ENCODE results near the gene ABRAXAS1. TPM values are rescaled to one million over a fixed set of nuclear protein-coding genes. Genes with fewer than 3 reads are reported as not detected.

ABRAXAS1 gene
- polyA plus RNA-seq, 1 experiment, result 30.1 TPM

- no peak for DNase-seq (ENCODE audit: low read depth, low spot score)
- H3K27ac ChIP-seq (ENCODE audit: low read depth, low read length), result no peak overlapping the region
- no peak overlapping the region for H3K4me3 ChIP-seq (ENCODE audit: low read depth, low read length)
- no peak for TF ChIP-seq CTCF (IDR thresholded peaks at IDR 0.05; ENCODE audit: low read depth, low read length)
- H3K27me3 ChIP-seq (ENCODE audit: control insufficient read depth, insufficient read depth, low read length), result no peaks in the 10 kb centered on the region
- H3K9me3 ChIP-seq (ENCODE audit: control insufficient read depth, insufficient read depth, low read length), result no peaks in the 10 kb centered on the region
- ChIA-PET CTCF (no interaction called here), POLR2A (no interaction called here)
These were observed 48.2 kb downstream of the ABRAXAS1 start for GRCh38 chr4:83436680-83437079.

- POLR2A ChIA-PET, result interaction anchor here (0.6 kb wide), 1 partner anchor 1002 kb away, joined by 3 read pairs; no protein-coding TSS in a partner anchor
- no peak for DNase-seq (ENCODE audit: low read depth, low spot score)
- TF ChIP-seq CTCF (IDR thresholded peaks at IDR 0.05; ENCODE audit: low read depth, low read length), result no peak
- CTCF ChIA-PET, result no interaction called here
- Histone ChIP-seq H3K4me3 (ENCODE audit: low read depth, low read length) (no peak overlapping the region), H3K27me3 (ENCODE audit: control insufficient read depth, insufficient read depth, low read length) (no peaks in the 10 kb centered on the region), H3K9me3 (ENCODE audit: control insufficient read depth, insufficient read depth, low read length) (no peaks in the 10 kb centered on the region), H3K27ac (ENCODE audit: low read depth, low read length) (no peak overlapping the region)
These were observed 53.7 kb downstream of the ABRAXAS1 start for GRCh38 chr4:83431200-83431599.

GRCh38 chr4:83418211-83418610 is 66.7 kb downstream of the ABRAXAS1 start:
- Histone ChIP-seq H3K4me3 (ENCODE audit: low read depth, low read length) (no peak overlapping the region), H3K27me3 (ENCODE audit: control insufficient read depth, insufficient read depth, low read length) (no peaks in the 10 kb centered on the region), H3K9me3 (ENCODE audit: control insufficient read depth, insufficient read depth, low read length) (no peaks in the 10 kb centered on the region), H3K27ac (ENCODE audit: low read depth, low read length) (no peak overlapping the region)
- no peak for TF ChIP-seq CTCF (IDR thresholded peaks at IDR 0.05; ENCODE audit: low read depth, low read length)
- ChIA-PET CTCF (no interaction called here), POLR2A (no interaction called here)
- DNase-seq (ENCODE audit: low read depth, low spot score), result no peak

GRCh38 chr4:83417566-83417965 is 67.3 kb downstream of the ABRAXAS1 start:
- ChIA-PET CTCF (no interaction called here), POLR2A (no interaction called here)
- TF ChIP-seq CTCF (IDR thresholded peaks at IDR 0.05; ENCODE audit: low read depth, low read length), result no peak
- H3K27me3 ChIP-seq (ENCODE audit: control insufficient read depth, insufficient read depth, low read length), result no peaks in the 10 kb centered on the region
- H3K27ac ChIP-seq (ENCODE audit: low read depth, low read length), result no peak overlapping the region
- DNase-seq (ENCODE audit: low read depth, low spot score), result no peak
- no peak overlapping the region for H3K4me3 ChIP-seq (ENCODE audit: low read depth, low read length)
- no peaks in the 10 kb centered on the region for H3K9me3 ChIP-seq (ENCODE audit: control insufficient read depth, insufficient read depth, low read length)

GRCh38 chr4:83413676-83414075 is 71.2 kb downstream of the ABRAXAS1 start:
- POLR2A ChIA-PET, result no interaction called here
- no peak for TF ChIP-seq CTCF (IDR thresholded peaks at IDR 0.05; ENCODE audit: low read depth, low read length)
- Histone ChIP-seq H3K27me3 (ENCODE audit: control insufficient read depth, insufficient read depth, low read length) (no peaks in the 10 kb centered on the region), H3K27ac (ENCODE audit: low read depth, low read length) (no peak overlapping the region), H3K4me3 (ENCODE audit: low read depth, low read length) (no peak overlapping the region), H3K9me3 (ENCODE audit: control insufficient read depth, insufficient read depth, low read length) (no peaks in the 10 kb centered on the region)
- DNase-seq (ENCODE audit: low read depth, low spot score), result no peak
- CTCF ChIA-PET, result interaction anchor here (0.6 kb wide), 1 partner anchor 49 kb away, joined by 4 read pairs; no protein-coding TSS in a partner anchor

Other genes with a start within 250 kb of the ABRAXAS1 start
- gene COQ2, start 200.3 kb downstream of the ABRAXAS1 start, polyA plus RNA-seq (2011; rRNA removed), result 13.9 and 18.9 TPM in 2 replicates
- 0.32 and 0.37 TPM in 2 replicates for gene HPSE, start 150.3 kb downstream of the ABRAXAS1 start, polyA plus RNA-seq (2011; rRNA removed)
- 12.2 and 15.4 TPM in 2 replicates for gene HELQ, start 29.3 kb downstream of the ABRAXAS1 start, polyA plus RNA-seq (2011; rRNA removed)
- 31.1 and 40.1 TPM in 2 replicates for gene MRPS18C, start 29.0 kb downstream of the ABRAXAS1 start, polyA plus RNA-seq (2011; rRNA removed)
- gene GPAT3, start 51.0 kb upstream of the ABRAXAS1 start, polyA plus RNA-seq (2011; rRNA removed), result 11.6 and 15.0 TPM in 2 replicates

Data from AG04450 (cell line).